Effector memory CD8-positive, alpha-beta T cell (primary cell): Measurements from ENCODE around the gene ZNF641.
"Not testable (repeated sequence)": the region's sequence is repeated elsewhere in the genome, so short reads cannot be mapped to it uniquely, and the experiment has no call there.

Experiments
- ATAC-seq: fragments of 150-1000 bp; cut with Tn5 transposase; replicated peaks from 2 replicates; pipeline ENCODE4 v1.10.0; 2021; ENCODE audit warnings: mild to moderate bottlenecking, moderate library complexity
- DNase-seq, 3 experiments: peaks; one replicate each; pipeline ENCODE4 v3.0.0; 2021
- H3K27ac Mint-ChIP-seq, 2 donors: one replicate each; pipeline ENCODE4 v1.8.0; 2022; ENCODE audit warnings: mild to moderate bottlenecking in 2 of 2, mixed read lengths in 2 of 2, moderate library complexity in 2 of 2
- H3K27me3 Mint-ChIP-seq, 2 donors: one replicate each; pipeline ENCODE4 v1.8.0; 2022; ENCODE audit warnings: mixed read lengths in 2 of 2
- H3K36me3 Mint-ChIP-seq: one replicate; pipeline ENCODE4 v1.8.0; 2022; ENCODE audit warnings: mild to moderate bottlenecking, moderate library complexity, mixed read lengths; ENCODE audit not compliant: insufficient read depth
- H3K4me1 Mint-ChIP-seq, 2 donors: one replicate each; pipeline ENCODE4 v1.8.0; 2022; ENCODE audit warnings: low read depth in 2 of 2, mixed read lengths in 2 of 2
- H3K4me3 Mint-ChIP-seq, 2 donors: one replicate each; pipeline ENCODE4 v1.8.0; 2022; ENCODE audit warnings: mild to moderate bottlenecking in 2 of 2, mixed read lengths in 2 of 2, moderate library complexity in 2 of 2
- H3K9me3 Mint-ChIP-seq, 2 donors: one replicate each; pipeline ENCODE4 v1.8.0; 2022; ENCODE audit warnings: mixed read lengths in 2 of 2

Gene ZNF641

GRCh38 chr12:48352157-48352760, 1.5 kb upstream of the ZNF641 start:
- DNase-seq: no peak
- ATAC-seq: no peak
- H3K9me3 Mint-ChIP-seq: no peaks in the 10 kb centered on the region
- peaks cover 16% of the 10 kb centered on the region for H3K36me3 Mint-ChIP-seq
- H3K4me1 Mint-ChIP-seq: peaks cover 25 to 32% of the 10 kb centered on the region in 2 donors
- H3K4me3 Mint-ChIP-seq: peak overlapping the region in 1 of 2 donors; percentile 76
- no peaks in the 10 kb centered on the region for H3K27me3 Mint-ChIP-seq
- no peak overlapping the region for H3K27ac Mint-ChIP-seq

- Mint-ChIP-seq H3K9me3 (no peaks in the 10 kb centered on the region), H3K27ac (peak overlapping the region; percentile 72 to 98), H3K27me3 (no peaks in the 10 kb centered on the region), H3K36me3 (peaks cover 20% of the 10 kb centered on the region), H3K4me1 (peaks cover 28 to 43% of the 10 kb centered on the region in 2 donors), H3K4me3 (peak overlapping the region; percentile 74 to 76)
- ATAC-seq (no peak), DNase-seq (no peak)
These were observed 446 bp upstream of the ZNF641 start for GRCh38 chr12:48351022-48351708.

DNA sequence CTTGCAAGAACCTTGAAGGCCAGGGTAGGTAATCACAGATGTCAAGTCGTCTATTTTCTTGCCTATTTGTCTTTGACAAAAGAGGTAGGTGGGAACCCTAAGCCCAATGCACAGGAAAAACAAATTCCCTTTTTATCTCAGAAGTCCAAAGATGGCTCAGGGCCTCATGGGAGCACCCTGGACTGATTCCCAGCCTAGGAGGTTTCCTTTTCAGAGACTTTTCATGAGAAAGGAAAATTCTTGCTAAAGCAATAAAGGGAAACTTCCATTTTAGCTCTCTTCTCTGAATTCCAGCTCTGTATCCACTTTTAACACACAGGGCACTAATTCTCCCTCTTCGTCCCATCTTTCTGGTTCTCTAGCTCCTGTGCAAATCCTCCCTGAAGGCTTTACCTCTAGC, 1.2 kb downstream of the ZNF641 start:
- Mint-ChIP-seq H3K27ac (peak overlapping the region; percentile 96 to 98), H3K4me3 (peak overlapping the region; percentile 97 to 98), H3K27me3 (no peaks in the 10 kb centered on the region), H3K4me1 (peaks cover 31 to 48% of the 10 kb centered on the region in 2 donors), H3K9me3 (no peaks in the 10 kb centered on the region), H3K36me3 (peaks cover 36% of the 10 kb centered on the region)
- ATAC-seq (no peak), DNase-seq (no peak)

DNA sequence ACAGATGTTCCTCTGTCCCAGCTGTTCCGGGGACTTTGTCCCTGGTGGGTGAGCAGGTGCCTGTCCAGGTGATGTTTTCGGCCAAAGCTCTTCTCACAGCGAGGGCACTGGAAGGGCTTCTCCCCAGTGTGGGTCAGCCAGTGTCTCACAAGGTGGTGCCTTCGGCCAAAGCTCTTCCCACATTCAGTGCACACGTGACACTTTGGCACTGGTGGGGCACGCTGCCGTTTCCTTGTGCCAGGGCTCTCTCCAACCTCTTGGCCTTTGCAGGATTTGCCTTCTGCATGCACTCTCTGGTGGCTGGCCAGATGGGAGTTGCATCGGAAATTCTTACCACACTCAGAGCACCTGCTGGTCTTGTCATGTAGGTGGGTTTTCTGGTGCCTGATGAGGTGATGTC, 7.7 kb downstream of the ZNF641 start:
- Mint-ChIP-seq H3K27me3 (no peaks in the 10 kb centered on the region), H3K4me3 (no peak overlapping the region), H3K9me3 (no peaks in the 10 kb centered on the region), H3K36me3 (peaks cover 40% of the 10 kb centered on the region), H3K4me1 (peaks cover 16 to 31% of the 10 kb centered on the region in 2 donors), H3K27ac (no peak overlapping the region)
- no peak for DNase-seq
- ATAC-seq: no peak

GRCh38 chr12:48340943-48341342, 9.8 kb downstream of the ZNF641 start:
- Mint-ChIP-seq H3K27ac (no peak overlapping the region), H3K4me3 (no peak overlapping the region), H3K27me3 (no peaks in the 10 kb centered on the region), H3K9me3 (no peaks in the 10 kb centered on the region), H3K4me1 (peaks cover 13 to 25% of the 10 kb centered on the region in 2 donors), H3K36me3 (peaks cover 28% of the 10 kb centered on the region)
- DNase-seq (no peak), ATAC-seq (no peak)

- Mint-ChIP-seq H3K4me3 (no peak overlapping the region), H3K36me3 (peaks cover 16% of the 10 kb centered on the region), H3K27ac (peak overlapping the region; percentile 22 to 41), H3K9me3 (no peaks in the 10 kb centered on the region), H3K27me3 (no peaks in the 10 kb centered on the region), H3K4me1 (peaks cover 15 to 27% of the 10 kb centered on the region in 2 donors)
- DNase-seq (no peak), ATAC-seq (no peak)
These were observed 11.1 kb downstream of the ZNF641 start for GRCh38 chr12:48339442-48340117.

DNA sequence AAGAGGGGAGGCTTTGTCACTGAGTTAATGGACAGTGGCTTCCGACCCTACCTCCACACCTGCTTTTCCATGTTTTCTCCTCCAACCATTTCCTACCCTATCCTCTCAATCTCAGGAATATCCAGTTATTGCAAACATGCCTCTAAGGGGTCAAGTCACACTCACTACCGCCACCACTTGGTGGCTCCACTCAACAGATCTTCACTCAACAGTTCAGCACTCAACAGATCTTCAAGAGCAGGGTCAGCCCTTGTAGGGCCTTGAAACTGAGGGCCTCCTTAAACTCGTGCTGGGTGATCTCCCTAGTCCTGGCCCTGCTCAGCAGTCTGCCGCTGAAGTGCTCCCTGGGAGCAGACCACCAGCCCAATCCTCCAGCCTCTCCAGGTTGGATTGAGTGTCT, 14.2 kb downstream of the ZNF641 start:
- peaks cover 6% of the 10 kb centered on the region for H3K36me3 Mint-ChIP-seq
- DNase-seq (no peak), ATAC-seq (no peak)
- no peaks in the 10 kb centered on the region for H3K27me3 Mint-ChIP-seq
- H3K27ac Mint-ChIP-seq: no peak overlapping the region
- no peaks in the 10 kb centered on the region for H3K9me3 Mint-ChIP-seq
- no peak overlapping the region for H3K4me3 Mint-ChIP-seq
- H3K4me1 Mint-ChIP-seq: peaks cover 15 to 22% of the 10 kb centered on the region in 2 donors

DNA sequence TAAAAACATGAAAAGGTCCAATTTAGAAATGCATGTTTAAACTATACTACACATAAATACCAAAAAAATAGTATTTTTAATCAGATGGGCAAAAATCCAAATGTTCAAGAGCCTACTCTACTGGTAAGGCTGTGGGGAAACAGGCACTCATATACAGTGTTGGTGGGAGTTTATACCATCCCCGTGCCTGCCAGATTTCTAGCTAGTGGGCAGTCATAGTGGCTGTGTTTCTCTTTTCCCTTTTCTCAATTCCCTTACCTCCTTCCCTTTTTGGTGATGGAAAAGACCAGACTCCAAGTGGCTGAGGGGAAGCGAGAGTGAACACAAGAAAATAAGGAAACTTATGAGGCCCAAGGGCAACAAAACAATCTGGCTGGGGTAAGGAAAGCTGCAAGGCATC, 14.7 kb downstream of the ZNF641 start:
- Mint-ChIP-seq H3K27me3 (no peaks in the 10 kb centered on the region), H3K4me3 (no peak overlapping the region), H3K9me3 (no peaks in the 10 kb centered on the region), H3K4me1 (peaks cover 13 to 20% of the 10 kb centered on the region in 2 donors), H3K36me3 (peaks cover 6% of the 10 kb centered on the region), H3K27ac (no peak overlapping the region)
- no peak for ATAC-seq
- DNase-seq: no peak

DNA sequence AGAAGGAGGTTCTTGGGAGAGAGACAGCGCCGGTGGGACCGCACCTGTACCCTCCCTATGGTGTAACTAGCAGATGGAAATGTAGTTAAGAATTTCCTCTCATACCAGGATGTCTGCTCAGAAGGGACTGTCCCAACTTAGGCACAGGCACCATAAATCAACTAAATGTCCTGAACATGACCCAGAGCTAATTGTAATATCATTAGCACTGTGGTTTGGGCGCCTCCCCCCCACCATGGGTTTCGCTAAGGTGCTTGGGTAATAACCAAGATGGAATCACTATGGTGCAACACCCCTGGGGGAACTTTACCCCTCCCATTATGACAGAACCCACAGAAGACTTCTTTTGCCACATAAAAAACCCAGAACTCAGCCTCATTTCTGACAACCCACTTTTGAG, 15.9 kb downstream of the ZNF641 start:
- Mint-ChIP-seq H3K27me3 (no peaks in the 10 kb centered on the region), H3K4me1 (peaks cover 17 to 20% of the 10 kb centered on the region in 2 donors), H3K27ac (peak overlapping the region in 1 of 2 donors; percentile 73), H3K4me3 (no peak overlapping the region), H3K9me3 (no peaks in the 10 kb centered on the region), H3K36me3 (peaks cover 4% of the 10 kb centered on the region)
- ATAC-seq (peak; percentile 64), DNase-seq (peak in 1 of 3 experiments; percentile 12)

DNA sequence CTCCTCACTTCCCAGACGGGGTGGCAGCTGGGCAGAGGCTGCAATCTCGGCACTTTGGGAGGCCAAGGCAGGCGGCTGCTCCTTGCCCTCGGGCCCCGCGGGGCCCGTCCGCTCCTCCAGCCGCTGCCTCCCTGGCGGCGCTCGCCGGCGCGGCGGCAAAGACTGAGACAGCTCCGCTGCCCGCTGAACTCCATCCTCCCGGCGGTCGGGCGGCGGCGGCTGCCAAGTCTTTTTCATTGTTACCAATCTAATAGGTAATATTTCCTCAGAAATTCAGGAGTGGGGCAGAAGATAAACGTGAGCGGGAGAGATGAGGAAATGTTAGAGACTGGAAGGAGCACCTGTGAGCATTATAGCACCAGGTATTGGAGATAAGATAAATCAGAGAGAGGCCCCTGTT, 17.0 kb downstream of the ZNF641 start:
- not testable (repeated sequence) for ATAC-seq, H3K36me3 Mint-ChIP-seq, H3K9me3 Mint-ChIP-seq, DNase-seq, H3K4me3 Mint-ChIP-seq, H3K27ac Mint-ChIP-seq, H3K27me3 Mint-ChIP-seq
- peaks cover 17 to 20% of the 10 kb centered on the region in 2 donors for H3K4me1 Mint-ChIP-seq

GRCh38 chr12:48331399-48331798, 19.3 kb downstream of the ZNF641 start:
- peaks cover 9 to 15% of the 10 kb centered on the region in 2 donors for H3K4me1 Mint-ChIP-seq

GRCh38 chr12:48329199-48329939, 21.4 kb downstream of the ZNF641 start:
- H3K4me3 Mint-ChIP-seq: no peak overlapping the region
- H3K27ac Mint-ChIP-seq: no peak overlapping the region
- H3K9me3 Mint-ChIP-seq: no peaks in the 10 kb centered on the region
- H3K4me1 Mint-ChIP-seq: peaks cover 0 to 8% of the 10 kb centered on the region in 2 donors
- H3K27me3 Mint-ChIP-seq: peaks cover 23 to 25% of the 10 kb centered on the region in 2 donors
- no peaks in the 10 kb centered on the region for H3K36me3 Mint-ChIP-seq
- DNase-seq (no peak), ATAC-seq (no peak)

More at GRCh38 chr12:48331399-48331798, 19.3 kb downstream of the ZNF641 start:
- no peak overlapping the region for H3K27ac Mint-ChIP-seq
- no peak for ATAC-seq
- no peak overlapping the region for H3K4me3 Mint-ChIP-seq
- peaks cover 4 to 9% of the 10 kb centered on the region in 2 donors for H3K27me3 Mint-ChIP-seq
- H3K9me3 Mint-ChIP-seq: no peaks in the 10 kb centered on the region
- no peaks in the 10 kb centered on the region for H3K36me3 Mint-ChIP-seq
- no peak for DNase-seq

DNA sequence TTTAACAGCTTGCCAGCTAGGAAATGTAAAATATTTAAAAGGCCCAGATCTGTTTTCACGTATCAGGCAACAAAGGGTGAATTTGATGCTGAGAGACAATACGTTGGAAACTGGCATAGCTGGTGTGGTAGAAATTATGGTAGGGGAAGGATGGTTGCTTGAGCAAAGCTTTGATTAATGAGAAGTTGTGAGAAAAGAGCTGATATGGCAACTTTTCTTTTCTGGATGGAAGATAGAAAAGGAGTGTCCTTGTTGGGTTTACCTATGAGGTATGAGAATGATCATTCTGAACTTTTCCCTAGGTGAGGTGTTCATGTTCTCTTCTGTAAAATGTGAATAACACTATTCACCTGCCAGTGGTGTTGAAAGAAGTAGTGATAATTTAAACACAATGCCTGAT, 34.2 kb downstream of the ZNF641 start:
- no peak overlapping the region for H3K27ac Mint-ChIP-seq

More for the DNA sequence above, 34.2 kb downstream of the ZNF641 start:
- H3K4me1 Mint-ChIP-seq: peaks cover 0 to 5% of the 10 kb centered on the region in 2 donors
- H3K27me3 Mint-ChIP-seq: peaks cover 0 to 28% of the 10 kb centered on the region in 2 donors
- DNase-seq (no peak), ATAC-seq (no peak)
- no peaks in the 10 kb centered on the region for H3K36me3 Mint-ChIP-seq
- no peaks in the 10 kb centered on the region for H3K9me3 Mint-ChIP-seq
- no peak overlapping the region for H3K4me3 Mint-ChIP-seq
